HUES6 (cell line): Measurements from ENCODE around the gene UGT1A7.

Experiments used
- H3K27ac ChIP-seq: 2 replicates; pipeline ENCODE4 v1.7.0; 2013; ENCODE audit warnings: low read depth, mild to moderate bottlenecking, low read length, inconsistent platforms
- H3K27me3 ChIP-seq: 2 replicates; pipeline ENCODE4 v1.6.1; 2013; ENCODE audit warnings: low read length; ENCODE audit not compliant: control insufficient read depth, insufficient read depth
- H3K36me3 ChIP-seq: 2 replicates; pipeline ENCODE4 v1.6.1; 2013; ENCODE audit warnings: low read length; ENCODE audit not compliant: control insufficient read depth, insufficient read depth
- H3K4me1 ChIP-seq: 2 replicates; pipeline ENCODE4 v1.6.1; 2013; ENCODE audit warnings: low read length; ENCODE audit not compliant: control insufficient read depth, insufficient read depth
- H3K4me3 ChIP-seq: 2 replicates; pipeline ENCODE4 v1.5.1; 2013; ENCODE audit warnings: low read depth, low read length
- H3K9ac ChIP-seq: one replicate; pipeline ENCODE4 v1.6.1; 2013; ENCODE audit warnings: mild to moderate bottlenecking, low read length
- H3K9me3 ChIP-seq: 2 replicates; pipeline ENCODE4 v1.6.1; 2013; ENCODE audit warnings: low read depth, low read length; ENCODE audit not compliant: control insufficient read depth, insufficient read depth

The UGT1A7 gene

DNA sequence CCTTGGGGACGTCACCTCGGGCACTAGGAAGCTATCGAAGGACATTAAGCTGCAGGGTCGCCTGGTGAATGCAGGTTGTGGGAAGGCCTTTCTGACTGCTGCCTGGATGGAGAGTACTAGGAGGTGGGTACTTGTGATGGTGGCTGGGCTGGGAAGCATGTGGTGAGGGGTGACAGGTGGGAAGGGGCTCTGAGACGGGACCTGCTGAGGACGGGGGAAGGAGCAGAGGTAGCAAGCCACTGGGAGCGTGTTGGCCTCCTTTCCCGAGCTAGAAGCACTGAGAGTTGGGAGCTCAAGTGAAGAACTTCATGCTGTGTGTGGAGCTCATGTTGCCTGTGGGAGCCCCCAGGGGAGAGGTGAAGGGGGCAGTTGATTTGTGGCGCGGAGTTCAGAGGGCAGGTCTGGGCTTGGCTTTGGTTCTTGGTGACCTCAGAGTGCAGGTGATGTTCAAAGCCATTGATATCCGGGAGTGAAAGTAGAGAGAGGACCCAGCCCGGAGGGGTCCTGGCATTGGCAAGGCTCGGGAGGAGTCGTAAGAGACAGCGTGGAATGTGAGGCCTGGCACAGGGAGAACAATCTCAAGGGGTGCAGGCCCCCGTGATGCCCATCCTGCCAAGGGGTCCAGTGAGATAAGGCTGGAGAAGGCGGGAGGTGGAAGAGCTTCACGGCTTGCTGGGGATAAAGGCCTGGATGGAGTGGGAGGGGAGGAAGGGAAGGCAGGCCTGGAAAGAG, 109.6 kb downstream of the UGT1A7 start:
- Histone ChIP-seq H3K36me3 (no peaks in the 10 kb centered on the region), H3K27ac (no peak overlapping the region), H3K9ac (no peak overlapping the region), H3K4me1 (no peaks in the 10 kb centered on the region), H3K27me3 (no peaks in the 10 kb centered on the region), H3K9me3 (no peaks in the 10 kb centered on the region), H3K4me3 (no peak overlapping the region)

- no peaks in the 10 kb centered on the region for H3K9me3 ChIP-seq
- no peaks in the 10 kb centered on the region for H3K27me3 ChIP-seq
- H3K4me1 ChIP-seq = no peaks in the 10 kb centered on the region
- no peak overlapping the region for H3K4me3 ChIP-seq
- H3K36me3 ChIP-seq = no peaks in the 10 kb centered on the region
- no peak overlapping the region for H3K9ac ChIP-seq
- H3K27ac ChIP-seq = no peak overlapping the region
Measured at GRCh38 chr2:233791883-233792329, 110.2 kb downstream of the UGT1A7 start.

- Histone ChIP-seq H3K27me3 (no peaks in the 10 kb centered on the region), H3K9ac (no peak overlapping the region), H3K36me3 (no peaks in the 10 kb centered on the region), H3K9me3 (no peaks in the 10 kb centered on the region), H3K4me1 (no peaks in the 10 kb centered on the region), H3K27ac (no peak overlapping the region), H3K4me3 (no peak overlapping the region)
Measured at GRCh38 chr2:233792720-233793119, 111.0 kb downstream of the UGT1A7 start.

DNA sequence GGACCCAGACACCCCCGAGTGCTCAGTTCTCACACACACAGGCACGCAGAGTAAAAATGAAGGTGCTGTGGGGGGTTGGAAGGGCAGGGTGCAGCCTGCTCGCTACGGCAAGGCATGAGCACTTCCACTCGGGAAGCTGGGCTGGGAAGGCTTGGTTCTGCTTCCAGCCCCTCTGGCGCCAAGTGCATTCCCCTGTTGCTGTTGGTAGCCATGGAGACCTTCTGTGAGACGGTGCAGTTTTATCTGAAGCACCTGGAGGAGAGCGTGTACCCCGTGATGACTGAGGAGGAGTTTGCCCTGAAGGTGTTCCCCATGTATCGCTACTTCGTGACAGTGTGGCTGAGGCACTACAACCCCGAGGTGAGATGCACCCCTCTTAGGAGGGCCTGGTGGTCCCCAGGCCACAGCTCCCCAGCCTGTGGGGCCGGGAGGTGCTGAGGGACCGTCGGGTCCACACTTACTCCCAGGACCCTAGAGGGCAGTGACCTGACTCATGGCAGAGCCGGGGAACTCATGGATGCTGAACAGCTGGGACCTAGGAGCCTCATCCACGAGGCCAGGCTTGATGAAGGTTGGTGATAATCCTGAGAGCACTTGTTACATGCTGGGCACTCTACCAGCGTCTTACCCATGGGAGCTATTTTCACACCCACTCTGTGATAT, 111.9 kb downstream of the UGT1A7 start:
- no peak overlapping the region for H3K9ac ChIP-seq
- no peaks in the 10 kb centered on the region for H3K4me1 ChIP-seq
- H3K27me3 ChIP-seq = no peaks in the 10 kb centered on the region
- no peak overlapping the region for H3K4me3 ChIP-seq
- H3K36me3 ChIP-seq = no peaks in the 10 kb centered on the region
- H3K27ac ChIP-seq = no peak overlapping the region
- no peaks in the 10 kb centered on the region for H3K9me3 ChIP-seq

- Histone ChIP-seq H3K9me3 (no peaks in the 10 kb centered on the region), H3K27me3 (no peaks in the 10 kb centered on the region), H3K4me1 (no peaks in the 10 kb centered on the region), H3K4me3 (no peak overlapping the region), H3K27ac (no peak overlapping the region), H3K36me3 (no peaks in the 10 kb centered on the region), H3K9ac (no peak overlapping the region)
Measured at GRCh38 chr2:233794128-233794658, 112.5 kb downstream of the UGT1A7 start.

DNA sequence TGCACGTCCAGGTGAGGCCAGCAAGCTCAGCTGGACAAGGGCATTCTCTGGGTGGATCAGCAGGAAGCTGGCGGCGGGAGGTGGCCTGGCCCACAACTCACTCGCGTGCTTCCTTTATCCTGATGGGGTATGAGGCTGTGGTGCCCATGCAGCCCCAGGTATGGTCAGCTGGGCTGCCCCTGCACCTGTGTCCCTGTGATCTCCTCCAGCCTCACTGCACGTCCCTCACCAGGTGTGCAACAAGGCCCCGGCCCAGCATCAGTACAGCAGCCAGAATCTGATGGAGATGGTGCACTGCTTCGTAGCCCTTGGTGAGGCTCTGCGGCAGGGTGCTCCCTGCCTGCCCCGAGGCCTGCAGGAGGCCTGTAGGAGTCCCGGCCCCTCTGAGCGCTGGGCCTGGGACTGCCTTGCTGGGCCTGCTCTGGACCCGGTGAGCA, 114.1 kb downstream of the UGT1A7 start:
- Histone ChIP-seq H3K9ac (no peak overlapping the region), H3K27ac (no peak overlapping the region), H3K4me3 (no peak overlapping the region), H3K27me3 (no peaks in the 10 kb centered on the region), H3K4me1 (no peaks in the 10 kb centered on the region), H3K36me3 (no peaks in the 10 kb centered on the region), H3K9me3 (no peaks in the 10 kb centered on the region)

DNA sequence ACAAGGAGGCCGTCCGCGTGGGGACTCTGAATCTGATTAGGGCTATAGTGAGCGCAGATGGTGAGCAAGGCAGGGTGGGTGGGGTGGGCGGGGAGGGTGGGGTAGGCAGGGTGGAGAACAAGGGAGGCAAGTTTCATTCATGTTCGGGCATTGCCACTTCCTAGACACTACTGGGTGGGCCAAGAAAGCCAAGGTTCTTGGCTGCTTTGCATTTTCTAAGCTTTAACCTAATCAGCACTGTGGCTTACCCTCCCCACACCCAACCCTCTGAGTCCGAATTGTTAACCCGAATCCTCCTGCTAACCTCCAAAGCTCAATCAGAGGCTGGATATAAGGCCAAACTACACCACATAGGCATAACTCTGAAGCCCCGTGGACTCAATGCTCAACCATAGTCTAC, 114.6 kb downstream of the UGT1A7 start:
- H3K9me3 ChIP-seq = no peaks in the 10 kb centered on the region
- H3K4me3 ChIP-seq = no peak overlapping the region
- H3K4me1 ChIP-seq = no peaks in the 10 kb centered on the region
- no peak overlapping the region for H3K27ac ChIP-seq
- H3K27me3 ChIP-seq = no peaks in the 10 kb centered on the region
- no peak overlapping the region for H3K9ac ChIP-seq
- no peaks in the 10 kb centered on the region for H3K36me3 ChIP-seq

GRCh38 chr2:233798335-233799086, 116.8 kb downstream of the UGT1A7 start:
- Histone ChIP-seq H3K27me3 (0 out of 2 replicates have a peak, but pooled peaks cover 2% of the 10 kb centered on the region), H3K9ac (no peak overlapping the region), H3K36me3 (no peaks in the 10 kb centered on the region), H3K4me3 (no peak overlapping the region), H3K27ac (no peak overlapping the region), H3K9me3 (no peaks in the 10 kb centered on the region), H3K4me1 (no peaks in the 10 kb centered on the region)

DNA sequence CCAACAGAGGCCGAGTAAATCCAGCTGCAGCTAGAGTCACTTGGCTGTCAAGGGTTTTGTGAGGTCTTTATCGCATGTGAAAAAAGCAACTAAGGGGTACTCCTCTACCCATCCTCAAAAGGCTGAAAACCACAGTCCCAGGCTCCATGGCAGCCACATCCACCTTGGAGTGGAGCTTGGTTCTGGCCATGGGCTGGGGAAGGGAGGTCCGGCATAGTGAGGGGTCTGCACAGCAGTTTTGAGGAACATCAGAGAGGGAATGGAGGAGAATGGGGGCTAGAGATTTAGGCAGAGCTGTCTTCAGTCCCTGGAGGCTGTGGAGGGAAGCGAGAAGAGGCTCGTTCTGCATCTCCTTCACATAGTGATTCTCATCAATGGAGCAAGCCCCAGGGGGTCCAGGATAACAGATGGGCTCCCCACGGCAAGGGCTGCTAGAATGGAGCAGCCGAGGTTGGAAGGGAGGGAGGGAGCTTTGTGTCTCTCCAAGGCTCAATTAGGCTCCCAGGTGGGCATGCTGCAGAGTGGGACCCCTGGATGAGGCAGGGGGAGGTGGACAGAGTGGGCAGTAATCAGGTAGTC, 117.5 kb downstream of the UGT1A7 start:
- H3K27me3 ChIP-seq = 0 out of 2 replicates have a peak, but pooled peaks cover 2% of the 10 kb centered on the region
- no peak overlapping the region for H3K4me3 ChIP-seq
- no peak overlapping the region for H3K9ac ChIP-seq

GRCh38 chr2:233799716-233800115, 118.0 kb downstream of the UGT1A7 start:
- Histone ChIP-seq H3K4me1 (no peaks in the 10 kb centered on the region), H3K4me3 (no peak overlapping the region), H3K36me3 (no peaks in the 10 kb centered on the region), H3K27me3 (0 out of 2 replicates have a peak, but pooled peaks cover 2% of the 10 kb centered on the region), H3K9ac (no peak overlapping the region), H3K9me3 (no peaks in the 10 kb centered on the region), H3K27ac (no peak overlapping the region)

More for the DNA sequence above, 117.5 kb downstream of the UGT1A7 start:
- Histone ChIP-seq H3K36me3 (no peaks in the 10 kb centered on the region), H3K27ac (no peak overlapping the region), H3K9me3 (no peaks in the 10 kb centered on the region), H3K4me1 (no peaks in the 10 kb centered on the region)
